ENCODE data around the gene OXCT1. TPM values are rescaled to one million over a fixed set of nuclear protein-coding genes. Genes with fewer than 3 reads are reported as not detected.
A peak's percentile ranks its signal among the peaks of the same experiment; 100 is the strongest.
"Not testable (repeated sequence)": the region's sequence is repeated elsewhere in the genome, so short reads cannot be mapped to it uniquely, and the experiment has no call there.

OXCT1 gene
- total RNA-seq, 1 donor from 2014 or later, result 16.6 TPM

DNA sequence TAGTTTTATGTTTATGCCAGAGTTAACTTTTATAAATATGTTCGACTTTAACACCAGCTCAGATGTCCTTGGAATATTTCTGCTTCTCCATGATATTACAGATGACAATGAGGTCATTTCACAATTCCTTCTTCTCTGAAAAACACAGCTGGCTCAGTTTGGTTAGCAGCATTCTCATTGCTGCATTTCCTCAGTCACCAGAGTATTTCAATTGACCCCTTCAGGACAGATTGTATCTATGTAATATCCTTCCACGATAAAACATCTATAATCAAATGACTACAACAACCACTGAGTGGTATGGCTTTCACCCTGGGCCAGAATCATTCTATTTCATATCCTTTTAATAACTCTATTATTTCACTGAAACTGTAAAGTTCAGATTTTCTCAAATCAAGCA, 148.7 kb downstream of the OXCT1 start:
- no peak for DNase-seq (ENCODE audit: low spot score)

- no peak for DNase-seq (ENCODE audit: low spot score)
Measured at GRCh38 chr5:41716382-41716781, 153.8 kb downstream of the OXCT1 start.

- DNase-seq (ENCODE audit: low spot score), result not testable (repeated sequence)
Measured at GRCh38 chr5:41714446-41714845, 155.8 kb downstream of the OXCT1 start.

DNA sequence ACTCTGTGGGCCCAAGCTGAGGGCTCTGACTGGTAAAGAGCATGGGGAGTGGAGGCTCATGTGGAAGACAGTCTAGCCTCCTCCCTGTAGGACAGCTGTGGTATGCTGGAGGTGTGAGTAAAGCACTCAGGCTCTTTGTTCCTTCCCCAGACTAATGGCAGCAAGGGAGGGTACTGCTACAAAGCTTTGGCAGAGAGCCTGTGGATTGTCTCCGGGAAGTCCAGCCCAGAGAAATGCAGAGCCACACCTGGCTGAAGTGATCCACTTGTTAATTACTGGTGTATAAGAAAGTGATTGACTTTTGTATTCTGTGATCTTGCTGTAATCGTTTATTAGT, 161.7 kb downstream of the OXCT1 start:
- no peak for DNase-seq (ENCODE audit: low spot score)

DNA sequence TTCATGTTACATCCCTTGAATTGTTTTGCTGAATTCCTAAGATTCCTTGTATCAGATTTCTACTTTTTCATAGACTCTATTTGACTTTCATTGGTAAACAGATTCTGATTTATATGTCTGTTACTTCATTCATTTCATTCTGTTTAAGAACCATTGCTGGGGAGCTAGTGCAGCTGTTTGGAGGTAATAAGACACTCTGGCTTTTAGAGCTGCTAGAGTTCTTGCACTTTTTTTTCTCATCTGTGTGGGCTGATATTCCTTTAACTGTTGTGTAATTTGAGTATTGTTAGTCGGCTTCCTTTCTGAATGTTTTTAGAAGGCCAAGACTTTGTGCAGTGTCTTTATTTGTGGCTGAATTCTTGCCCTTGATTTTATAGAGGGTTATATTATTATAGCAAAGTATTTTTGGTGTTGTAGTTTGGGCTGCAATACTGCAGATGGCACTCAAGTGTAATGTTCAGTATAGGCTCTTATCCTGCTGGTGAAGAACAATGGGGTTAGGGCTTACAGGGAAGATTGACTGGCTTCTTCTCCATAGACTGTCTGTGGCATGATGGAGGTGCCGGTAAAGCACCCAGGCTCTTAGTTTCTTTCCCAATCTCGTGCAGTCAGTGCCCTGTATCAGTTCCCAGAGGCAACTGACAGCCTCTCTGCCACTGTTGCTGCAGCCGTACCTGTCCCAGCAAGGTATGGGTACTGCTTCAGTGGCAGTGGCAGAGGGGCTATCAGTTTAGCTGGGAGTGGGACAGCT, 162.2 kb downstream of the OXCT1 start:
- no peak for DNase-seq (ENCODE audit: low spot score)

- no peak for DNase-seq (ENCODE audit: low spot score)
Measured at GRCh38 chr5:41695920-41696582, 174.2 kb downstream of the OXCT1 start.

- DNase-seq (ENCODE audit: low spot score), result no peak
Measured at GRCh38 chr5:41686767-41687166, 183.5 kb downstream of the OXCT1 start.

DNA sequence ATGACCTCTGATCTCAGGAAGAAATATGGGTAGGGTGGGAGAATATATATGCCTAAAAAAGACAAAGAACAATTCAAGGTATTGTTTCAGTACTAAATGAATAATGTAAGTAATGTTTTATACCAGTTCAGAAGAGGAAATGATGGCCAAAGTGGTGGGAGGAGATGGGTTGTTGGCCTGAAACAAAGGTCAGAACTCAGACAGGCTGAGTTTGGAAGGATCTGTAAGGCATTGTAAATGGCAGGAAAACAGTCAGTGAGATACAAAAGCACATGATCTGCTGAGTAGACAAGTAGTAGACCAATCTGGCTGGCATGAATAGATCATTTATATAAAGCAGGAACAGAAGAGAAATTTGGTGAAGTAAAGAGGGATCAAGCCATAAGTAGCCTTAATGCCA, 184.0 kb downstream of the OXCT1 start:
- DNase-seq (ENCODE audit: low spot score), result no peak

DNA sequence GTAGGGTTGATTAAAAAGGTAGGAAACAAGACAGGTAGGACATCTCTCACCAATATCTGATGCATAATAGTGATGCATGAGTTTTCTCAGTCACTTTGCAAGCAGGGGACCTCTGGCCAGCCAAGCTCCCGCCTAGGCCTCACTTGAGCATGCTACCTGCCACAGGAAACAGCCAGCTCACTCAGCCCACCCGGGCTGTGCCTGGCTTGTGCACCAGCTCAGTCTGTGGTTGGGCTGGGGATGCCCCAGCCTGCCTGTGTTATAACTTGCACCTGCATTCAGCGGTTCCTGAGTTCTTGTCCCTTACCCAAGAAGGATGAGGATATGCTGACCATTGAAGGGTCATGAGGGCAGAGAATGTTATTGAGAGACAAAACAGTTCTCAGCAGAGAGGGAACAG, 187.0 kb downstream of the OXCT1 start:
- no peak for DNase-seq (ENCODE audit: low spot score)

DNA sequence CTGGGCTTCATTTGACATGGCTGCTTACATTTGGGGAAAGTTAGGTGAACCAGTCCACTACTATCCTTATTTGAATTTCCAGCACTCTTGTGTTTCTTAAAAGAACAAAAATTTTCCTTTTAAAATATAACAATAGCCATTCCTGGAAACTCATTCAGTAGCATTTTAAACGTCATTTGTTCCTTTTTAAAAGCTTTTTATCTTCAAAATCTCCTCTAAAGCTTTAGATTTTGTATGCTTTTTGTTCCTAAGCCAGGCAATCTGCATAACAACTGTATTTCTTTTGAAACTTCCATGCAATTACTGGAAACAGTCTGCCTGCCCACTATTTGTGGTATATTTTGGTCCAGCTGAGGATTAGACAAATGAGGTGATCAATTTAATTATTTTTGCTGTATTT, 187.6 kb downstream of the OXCT1 start:
- no peak for DNase-seq (ENCODE audit: low spot score)

- peak; percentile 96 for DNase-seq (ENCODE audit: low spot score)
Measured at GRCh38 chr5:41681840-41682239, 188.4 kb downstream of the OXCT1 start.

Other genes starting within 250 kb of the OXCT1 start
- 13.7 TPM for gene RIMOC1, start 33.9 kb upstream of the OXCT1 start, total RNA-seq (ENCODE audit: insufficient read depth, low replicate concordance)
- 39.0 TPM for gene FBXO4, start 54.9 kb upstream of the OXCT1 start, total RNA-seq (ENCODE audit: insufficient read depth, low replicate concordance)